Vagina (tissue), 2 donors: ENCODE results near the gene GJB1. TPM values are rescaled to one million over a fixed set of nuclear protein-coding genes. Genes with fewer than 3 reads are reported as not detected.
"Not testable (repeated sequence)": the region's sequence is repeated elsewhere in the genome, so short reads cannot be mapped to it uniquely, and the experiment has no call there.

Experiments
- DNase-seq, 2 donors: peaks; one replicate each; pipeline ENCODE4 v3.0.0-alpha.2; 2017; ENCODE audit errors: extremely low spot score in 2 of 2
- H3K27ac ChIP-seq: fragments of 200-600 bp; sonication (generic); one replicate; pipeline ENCODE4 v1.5.1; 2019
- H3K27me3 ChIP-seq: fragments of 200-600 bp; sonication (generic); one replicate; pipeline ENCODE4 v1.5.1; 2019
- H3K36me3 ChIP-seq, 2 donors: fragments of 200-600 bp; sonication (generic); one replicate each; pipeline ENCODE4 v1.5.1; 2017 to 2019
- H3K4me1 ChIP-seq: fragments of 200-600 bp; sonication (generic); one replicate; pipeline ENCODE4 v1.5.1; 2019
- H3K4me3 ChIP-seq, 2 donors: fragments of 200-600 bp; sonication (generic); 1 replicate in 1 of 2; 2 replicates in 1 of 2; pipeline ENCODE4 v1.5.1; 2016 to 2019
- H3K9me3 ChIP-seq: fragments of 200-600 bp; sonication (generic); one replicate; pipeline ENCODE4 v1.5.1; 2019
- CTCF ChIP-seq, 3 experiments: fragments of 450-650 bp in 2 of 3; fragments of 200-600 bp in 1 of 3; sonication (generic) in 1 of 3; IDR thresholded peaks; one replicate each; pipeline ENCODE4 v1.5.1; 2017 to 2019; ENCODE audit warnings: antibody characterized with exemption in 3 of 3, mild to moderate bottlenecking in 2 of 3, moderate library complexity in 2 of 3
- POLR2A ChIP-seq, 2 donors: fragments of 450-650 bp; IDR thresholded peaks; one replicate each; pipeline ENCODE4 v1.6.1; 2017; ENCODE audit warnings: antibody characterized with exemption in 2 of 2, mild to moderate bottlenecking in 2 of 2, moderate library complexity in 2 of 2
- POLR2AphosphoS5 ChIP-seq, 2 donors: sonication (generic); formaldehyde crosslinking; IDR thresholded peaks; one replicate each; pipeline ENCODE4 v1.9.0; 2017; ENCODE audit warnings: antibody characterized with exemption in 2 of 2, mild to moderate bottlenecking in 2 of 2, low read depth in 1 of 2; ENCODE audit not compliant: insufficient read depth in 1 of 2
- intact Hi-C: fragments of 100-400 bp; cut with DNase I; formaldehyde crosslinking; loops from one replicate; pipeline ENCODE4 v1.15.1; 2023
- total RNA-seq: library from RNA; depleted of rRNA; stranded (reverse); fragments of >200 nt; gene quantifications from one replicate; pipeline ENCODE4 v1.2.3, GENCODE V29; 2016

The GJB1 gene
- total RNA-seq, 1 donor from 2014 or later = not detected

GRCh38 chrX:71253253-71254091, 30.4 kb downstream of the GJB1 start:
- no peak for TF ChIP-seq POLR2AphosphoS5 (IDR thresholded peaks at IDR 0.05; ENCODE audit: insufficient read depth in 1 of 2, low read depth in 1 of 2)
- TF ChIP-seq POLR2A (IDR thresholded peaks at IDR 0.05) = no peak
- no peak for TF ChIP-seq CTCF (IDR thresholded peaks at IDR 0.05)
- DNase-seq = no peak
- Histone ChIP-seq H3K9me3 (no peaks in the 10 kb centered on the region), H3K27ac (peak overlapping the region; percentile 84), H3K36me3 (peaks cover 0 to 9% of the 10 kb centered on the region in 2 donors), H3K27me3 (no peaks in the 10 kb centered on the region), H3K4me1 (peaks cover 16% of the 10 kb centered on the region), H3K4me3 (peak overlapping the region; percentile 56 to 65)
- intact Hi-C loops = loop anchor here (2.0 kb wide), 1 partner anchor 113 kb away; the partner anchor contains the start of gene TAF1

GRCh38 chrX:71254092-71254963, 31.3 kb downstream of the GJB1 start, which contains the start of gene ZMYM3:
Gene ZMYM3, minus strand, starts transcription at chrX:71254140. Its CDS starts 885 bp downstream, at chrX:71253255.
- H3K9me3 ChIP-seq = no peaks in the 10 kb centered on the region
- intact Hi-C loops = no loop called here
- H3K36me3 ChIP-seq = peaks cover 0 to 7% of the 10 kb centered on the region in 2 donors
- H3K4me3 ChIP-seq = peak within 1 kb of the TSS; percentile 56 to 65
- H3K4me1 ChIP-seq = peaks cover 16% of the 10 kb centered on the region
- DNase-seq = no peak
- peak within 1 kb of the TSS; percentile 84 for H3K27ac ChIP-seq
- H3K27me3 ChIP-seq = no peaks in the 10 kb centered on the region
- TF ChIP-seq POLR2AphosphoS5 (IDR thresholded peaks at IDR 0.05; ENCODE audit: insufficient read depth in 1 of 2, low read depth in 1 of 2) (peak in 1 of 2 donors; percentile 71), POLR2A (IDR thresholded peaks at IDR 0.05) (peak in 1 of 2 donors; percentile 18), CTCF (IDR thresholded peaks at IDR 0.05) (no peak)

- intact Hi-C loops = no loop called here
- Histone ChIP-seq H3K9me3 (no peaks in the 10 kb centered on the region), H3K36me3 (no peaks in the 10 kb centered on the region), H3K27ac (peak overlapping the region; percentile 84), H3K4me3 (no peak overlapping the region), H3K4me1 (peaks cover 16% of the 10 kb centered on the region), H3K27me3 (no peaks in the 10 kb centered on the region)
- no peak for TF ChIP-seq POLR2AphosphoS5 (IDR thresholded peaks at IDR 0.05; ENCODE audit: insufficient read depth in 1 of 2, low read depth in 1 of 2)
- no peak for TF ChIP-seq POLR2A (IDR thresholded peaks at IDR 0.05)
- no peak for TF ChIP-seq CTCF (IDR thresholded peaks at IDR 0.05)
- DNase-seq = no peak
Measured at GRCh38 chrX:71256051-71256450, 33.0 kb downstream of the GJB1 start.

GRCh38 chrX:71256856-71257255, 33.8 kb downstream of the GJB1 start:
- no peaks in the 10 kb centered on the region for H3K9me3 ChIP-seq
- no peaks in the 10 kb centered on the region for H3K27me3 ChIP-seq
- no peak for DNase-seq
- no peak overlapping the region for H3K27ac ChIP-seq
- intact Hi-C loops = no loop called here
- H3K4me3 ChIP-seq = no peak overlapping the region
- no peak for TF ChIP-seq CTCF (IDR thresholded peaks at IDR 0.05)
- no peak for TF ChIP-seq POLR2AphosphoS5 (IDR thresholded peaks at IDR 0.05; ENCODE audit: insufficient read depth in 1 of 2, low read depth in 1 of 2)
- TF ChIP-seq POLR2A (IDR thresholded peaks at IDR 0.05) = no peak
- H3K36me3 ChIP-seq = no peaks in the 10 kb centered on the region
- peaks cover 15% of the 10 kb centered on the region for H3K4me1 ChIP-seq

GRCh38 chrX:71268624-71269023, 45.6 kb downstream of the GJB1 start:
- H3K4me3 ChIP-seq, DNase-seq, intact Hi-C loops, H3K4me1 ChIP-seq, H3K9me3 ChIP-seq, H3K27me3 ChIP-seq, H3K36me3 ChIP-seq, H3K27ac ChIP-seq: not testable (repeated sequence)
